ENCODE measurements around the gene MSH3.
"Not testable (repeated sequence)": the region's sequence is repeated elsewhere in the genome, so short reads cannot be mapped to it uniquely, and the experiment has no call there.

The MSH3 gene

DNA sequence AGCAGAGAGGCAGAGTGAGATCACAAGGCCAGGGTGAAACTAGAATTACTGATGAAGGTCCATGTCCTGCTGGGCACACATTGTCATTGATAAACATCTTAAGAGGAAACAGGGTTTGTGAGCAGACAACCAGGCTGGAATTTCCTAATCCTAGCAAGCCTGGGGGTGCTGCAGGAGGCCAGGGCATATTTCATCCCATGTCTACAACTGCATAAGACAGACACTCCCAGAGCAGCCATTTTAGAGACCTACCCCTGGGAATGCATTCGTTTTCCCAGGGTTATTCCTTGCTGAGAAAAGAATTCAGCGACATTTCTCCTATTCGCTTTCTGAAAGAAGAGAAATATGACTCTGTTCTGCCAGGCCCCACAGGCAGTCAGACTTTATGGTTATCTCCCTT is 248.2 kb downstream of the MSH3 start:
- DNase-seq (ENCODE audit: low read depth, low spot score): not testable (repeated sequence)

GRCh38 chr5:80904533-80905187 is 250.2 kb downstream of the MSH3 start:
- no peak for DNase-seq (ENCODE audit: low read depth, low spot score)

DNA sequence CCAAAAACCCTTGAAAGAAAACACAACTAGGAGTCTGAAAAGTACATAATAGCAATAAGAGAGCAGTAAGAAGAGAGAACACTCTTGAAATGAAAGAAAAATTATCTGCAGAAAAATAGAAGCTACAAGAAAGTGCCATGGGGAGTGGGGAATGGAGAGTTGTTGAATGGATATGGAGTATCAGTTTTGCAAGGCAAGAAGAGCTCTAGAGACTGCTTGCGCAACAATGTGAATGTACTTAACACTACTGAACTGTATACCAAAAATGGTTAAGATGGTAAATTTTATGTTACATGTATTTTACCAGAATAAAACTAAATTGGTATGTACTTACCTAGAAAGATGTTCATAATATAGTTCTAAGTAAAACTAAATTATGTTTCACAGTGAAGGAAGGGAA is 251.0 kb downstream of the MSH3 start:
- no peak for DNase-seq (ENCODE audit: low read depth, low spot score)

GRCh38 chr5:80912479-80912878 is 258.0 kb downstream of the MSH3 start:
- no peak for DNase-seq (ENCODE audit: low read depth, low spot score)

DNA sequence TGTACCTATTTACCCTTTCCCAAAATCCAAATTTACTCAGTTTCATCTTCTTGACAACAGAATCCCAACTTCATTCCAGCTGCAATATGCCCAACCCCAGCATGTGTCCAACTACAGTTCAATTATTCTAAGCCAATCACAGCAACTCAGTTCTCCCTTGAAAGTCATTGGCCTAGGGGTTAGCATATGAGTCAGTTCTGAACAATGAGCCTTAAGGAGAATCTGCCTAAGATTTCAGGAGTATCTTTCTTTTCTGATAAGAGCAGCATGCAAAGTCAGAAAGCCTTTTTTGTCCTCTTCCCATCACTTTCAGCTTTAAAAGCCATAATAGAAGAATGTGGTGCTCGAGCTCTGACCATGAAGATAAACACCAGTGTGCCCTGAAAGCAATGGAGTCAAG is 261.3 kb downstream of the MSH3 start:
- DNase-seq (ENCODE audit: low read depth, low spot score): no peak

- DNase-seq (ENCODE audit: low read depth, low spot score): no peak
Measured at GRCh38 chr5:80916676-80917075, 262.2 kb downstream of the MSH3 start.

- DNase-seq (ENCODE audit: low read depth, low spot score): no peak
Measured at GRCh38 chr5:80917631-80918030, 263.2 kb downstream of the MSH3 start.

- no peak for DNase-seq (ENCODE audit: low read depth, low spot score)
Measured at GRCh38 chr5:80919678-80920196, 265.3 kb downstream of the MSH3 start.

DNA sequence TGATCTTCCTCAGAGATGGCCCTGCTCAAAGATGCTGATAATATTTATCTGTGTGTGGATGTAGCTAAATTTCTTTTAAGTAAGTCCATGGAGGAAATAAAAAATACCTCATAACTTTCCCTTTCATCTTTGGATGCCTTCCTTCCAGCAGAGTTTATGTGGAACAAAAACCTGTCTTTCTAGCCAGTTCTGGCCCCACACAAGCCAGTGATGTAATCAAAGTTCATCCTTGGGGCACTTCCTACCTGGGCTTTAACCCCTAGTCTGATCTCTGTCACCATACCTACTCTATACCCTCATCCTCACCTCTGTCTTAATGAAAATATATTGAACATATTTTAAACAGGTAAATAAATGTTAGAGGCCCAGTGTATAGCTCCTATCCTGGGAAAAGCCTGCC is 265.9 kb downstream of the MSH3 start:
- no peak for DNase-seq (ENCODE audit: low read depth, low spot score)

DNA sequence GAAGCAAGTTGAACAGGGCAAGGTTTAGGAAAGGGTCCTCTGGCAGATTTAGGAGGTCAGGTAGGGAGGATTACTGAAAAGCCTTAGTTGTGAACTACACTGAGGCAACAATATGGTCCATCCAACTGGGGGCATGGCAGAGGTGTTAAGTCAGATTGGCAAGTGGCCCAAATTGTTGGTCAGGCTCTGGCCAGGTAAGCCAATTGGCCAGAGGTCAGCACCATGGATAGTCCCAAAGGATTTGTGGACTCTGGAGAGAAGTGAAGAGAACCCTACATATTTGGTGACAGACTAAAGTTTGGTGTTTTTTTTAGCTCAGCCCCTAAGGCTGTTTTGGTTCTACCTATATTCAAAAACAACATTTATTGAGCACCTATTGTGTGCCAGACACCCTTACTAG is 266.6 kb downstream of the MSH3 start:
- DNase-seq (ENCODE audit: low read depth, low spot score): no peak

DNA sequence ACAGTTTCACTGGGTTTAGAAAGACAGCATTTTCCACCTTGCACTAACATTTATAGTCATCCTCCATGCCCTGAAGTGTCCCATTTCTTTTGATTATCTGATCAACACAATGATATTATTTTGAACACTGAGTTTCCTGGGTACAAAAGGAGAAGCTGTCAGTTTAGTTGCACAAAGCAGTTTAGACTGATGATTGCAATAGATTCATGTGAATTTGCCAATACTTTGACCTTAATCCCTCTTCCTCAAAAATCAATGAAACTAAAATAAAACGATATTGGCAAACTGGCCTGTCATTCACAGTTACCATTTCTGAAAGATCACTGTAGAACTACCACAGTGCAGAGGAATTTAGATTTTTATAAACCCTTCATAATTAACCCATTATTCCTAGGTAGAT is 271.5 kb downstream of the MSH3 start:
- no peak for DNase-seq (ENCODE audit: low read depth, low spot score)

All from iPS DF 19.7 (cell line).